ENCODE data around the gene MS4A3.
A peak's percentile ranks its signal among the peaks of the same experiment; 100 is the strongest.
"Not testable (repeated sequence)": the region's sequence is repeated elsewhere in the genome, so short reads cannot be mapped to it uniquely, and the experiment has no call there.

MS4A3 gene

GRCh38 chr11:60069450-60069849 is 13.0 kb downstream of the MS4A3 start (continued):
- TF ChIP-seq ZNF488 (tag by site-specific recombination; IDR thresholded peaks at IDR 0.05), result no peak
- no peak for TF ChIP-seq ZNF404 (tag by site-specific recombination; IDR thresholded peaks at IDR 0.05)
- no peak for TF ChIP-seq ZSCAN23 (tag by site-specific recombination; IDR thresholded peaks at IDR 0.05)
- no peak for TF ChIP-seq ZNF16 (tag by site-specific recombination; IDR thresholded peaks at IDR 0.05; ENCODE audit: low read depth)
- no peak for TF ChIP-seq ZNF555 (tag by site-specific recombination; conservative IDR thresholded peaks at IDR 0.05)

GRCh38 chr11:60071644-60072043 is 15.2 kb downstream of the MS4A3 start:
- H3K36me3 ChIP-seq (ENCODE audit: control insufficient read depth in 2 of 2, insufficient read depth in 1 of 2, low read length in 2 of 2); H3K4me1 ChIP-seq (ENCODE audit: control insufficient read depth, insufficient read depth, low read length); POLR2A ChIA-PET; H3K9me3 ChIP-seq (ENCODE audit: control insufficient read depth, insufficient read depth, low read depth, low read length); H3K4me3 ChIP-seq (ENCODE audit: low read depth, low read length); H3K27ac ChIP-seq (ENCODE audit: extremely low read depth, low read depth, low read length): not testable (repeated sequence)
- CTCF ChIA-PET, result interaction anchor here (0.6 kb wide), 1 partner anchor 648 kb away, joined by 3 read pairs; no protein-coding TSS in a partner anchor

- Histone ChIP-seq H3K36me3 (ENCODE audit: control insufficient read depth in 2 of 2, insufficient read depth in 1 of 2, low read length in 2 of 2) (no peaks in the 10 kb centered on the region), H3K4me3 (ENCODE audit: low read depth, low read length) (no peak overlapping the region), H3K27ac (ENCODE audit: extremely low read depth, low read depth, low read length) (no peak overlapping the region), H3K4me1 (ENCODE audit: control insufficient read depth, insufficient read depth, low read length) (no peaks in the 10 kb centered on the region), H3K9me3 (ENCODE audit: control insufficient read depth, insufficient read depth, low read depth, low read length) (no peaks in the 10 kb centered on the region)
- POLR2A ChIA-PET, result no interaction called here
- TF ChIP-seq ZNF488 (tag by site-specific recombination; IDR thresholded peaks at IDR 0.05) (no peak), ZNF843 (tag by site-specific recombination; IDR thresholded peaks at IDR 0.05) (no peak), SETDB1 (IDR thresholded peaks at IDR 0.05; ENCODE audit: insufficient read length, low read length) (peak; percentile 47)
- CTCF ChIA-PET, result no interaction called here
Observed at GRCh38 chr11:60077216-60077817, 20.9 kb downstream of the MS4A3 start.

GRCh38 chr11:60077981-60078380 is 21.5 kb downstream of the MS4A3 start:
- Histone ChIP-seq H3K9me3 (ENCODE audit: control insufficient read depth, insufficient read depth, low read depth, low read length) (no peaks in the 10 kb centered on the region), H3K4me1 (ENCODE audit: control insufficient read depth, insufficient read depth, low read length) (no peaks in the 10 kb centered on the region), H3K27ac (ENCODE audit: extremely low read depth, low read depth, low read length) (no peak overlapping the region), H3K4me3 (ENCODE audit: low read depth, low read length) (no peak overlapping the region), H3K36me3 (ENCODE audit: control insufficient read depth in 2 of 2, insufficient read depth in 1 of 2, low read length in 2 of 2) (no peaks in the 10 kb centered on the region)
- ChIA-PET POLR2A (no interaction called here), CTCF (no interaction called here)
- no peak for TF ChIP-seq EGR2 (tag by site-specific recombination; IDR thresholded peaks at IDR 0.05; ENCODE audit: low read depth)
- TF ChIP-seq KLF10 (tag by site-specific recombination; IDR thresholded peaks at IDR 0.05), result no peak
- no peak for TF ChIP-seq ZNF404 (tag by site-specific recombination; IDR thresholded peaks at IDR 0.05)
- no peak for TF ChIP-seq ZNF10 (tag by site-specific recombination; IDR thresholded peaks at IDR 0.05)
- no peak for TF ChIP-seq ZNF26 (tag by site-specific recombination; IDR thresholded peaks at IDR 0.05)
- TF ChIP-seq SCRT1 (tag by site-specific recombination; IDR thresholded peaks at IDR 0.05; ENCODE audit: borderline replicate concordance), result no peak
- TF ChIP-seq GLI4 (tag by site-specific recombination; IDR thresholded peaks at IDR 0.05), result no peak
- TF ChIP-seq HIC1 (tag by site-specific recombination; IDR thresholded peaks at IDR 0.05), result no peak
- no peak for TF ChIP-seq ZBTB21 (tag by site-specific recombination; IDR thresholded peaks at IDR 0.05)
- TF ChIP-seq ZNF335 (tag by site-specific recombination; conservative IDR thresholded peaks at IDR 0.05), result no peak
- TF ChIP-seq RBAK (tag by site-specific recombination; IDR thresholded peaks at IDR 0.05), result no peak
- no peak for TF ChIP-seq ZNF560 (tag by site-specific recombination; IDR thresholded peaks at IDR 0.05; ENCODE audit: borderline replicate concordance)
- TF ChIP-seq INSM2 (tag by site-specific recombination; IDR thresholded peaks at IDR 0.05), result no peak
- TF ChIP-seq ZNF133 (tag by site-specific recombination; IDR thresholded peaks at IDR 0.05), result no peak
- no peak for TF ChIP-seq WT1 (tag by site-specific recombination; IDR thresholded peaks at IDR 0.05)
- no peak for TF ChIP-seq YY2 (tag by site-specific recombination; IDR thresholded peaks at IDR 0.05)
- TF ChIP-seq SP7 (tag by site-specific recombination; IDR thresholded peaks at IDR 0.05), result no peak
